ENCODE results near the gene BEAN1. TPM values are rescaled to one million over a fixed set of nuclear protein-coding genes. Genes with fewer than 3 reads are reported as not detected.

Gene BEAN1
- polyA plus RNA-seq, 1 donor from 2014 or later, result 0.16 TPM

DNA sequence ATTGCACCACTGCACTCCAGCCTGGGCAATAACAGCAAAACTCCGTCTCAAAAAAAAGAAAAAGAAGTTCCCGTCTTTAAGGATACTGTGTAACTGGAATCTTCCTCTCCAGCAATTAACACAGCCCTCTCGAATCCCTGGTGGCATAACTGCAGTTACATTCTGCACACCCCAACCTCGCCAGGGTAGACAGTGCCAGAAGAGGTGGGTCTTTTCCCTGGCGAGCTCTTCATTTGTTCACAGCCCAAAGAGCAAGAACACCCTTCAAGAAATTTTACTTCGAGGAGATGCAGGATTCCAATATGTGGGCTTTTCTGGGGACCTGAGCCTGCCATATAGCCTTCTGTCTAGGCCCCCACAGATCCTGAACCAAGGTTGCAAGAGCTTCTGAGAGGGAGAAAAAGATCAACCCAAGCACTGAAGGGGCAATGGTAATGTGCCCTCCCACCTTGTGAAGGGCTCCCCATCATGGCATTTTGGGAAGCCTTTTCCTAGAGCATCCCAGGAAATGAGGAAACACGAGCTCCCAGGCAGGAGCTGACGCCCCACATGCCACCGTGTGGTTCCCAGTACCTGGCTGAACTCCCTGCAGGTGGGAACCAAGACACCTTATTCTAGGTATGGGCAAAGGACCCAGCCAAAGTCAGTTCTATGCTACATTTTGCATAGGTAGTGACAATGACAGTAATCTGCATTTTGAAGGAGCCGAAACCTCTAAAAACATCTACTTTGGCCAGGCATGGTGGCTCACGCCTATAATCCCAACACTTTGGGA lies 95.9 kb downstream of the BEAN1 start:
- Histone ChIP-seq H3K9me3 (ENCODE audit: low read length) (no peaks in the 10 kb centered on the region), H3K27me3 (ENCODE audit: insufficient read depth, low read depth, low read length) (no peaks in the 10 kb centered on the region), H3K79me2 (replicated peaks; ENCODE audit: insufficient read depth, low read length) (no peaks in the 10 kb centered on the region), H3K9ac (ENCODE audit: low read length) (no peak overlapping the region), H3K9me2 (ENCODE audit: insufficient read depth, low read length) (no peaks in the 10 kb centered on the region), H3K36me3 (ENCODE audit: insufficient read depth, low read length) (no peaks in the 10 kb centered on the region), H3K4me3 (ENCODE audit: low read length) (no peak overlapping the region), H3K4me2 (ENCODE audit: low read length) (no peak overlapping the region), H3K27ac (ENCODE audit: low read length) (no peak overlapping the region), H3F3A (ENCODE audit: insufficient read depth, low read length, poor library complexity, severe bottlenecking) (no peaks in the 10 kb centered on the region), H4K20me1 (ENCODE audit: insufficient read depth) (no peaks in the 10 kb centered on the region), H2AFZ (ENCODE audit: low read depth, low read length) (no peak overlapping the region)
- TF ChIP-seq, protein P1, sequence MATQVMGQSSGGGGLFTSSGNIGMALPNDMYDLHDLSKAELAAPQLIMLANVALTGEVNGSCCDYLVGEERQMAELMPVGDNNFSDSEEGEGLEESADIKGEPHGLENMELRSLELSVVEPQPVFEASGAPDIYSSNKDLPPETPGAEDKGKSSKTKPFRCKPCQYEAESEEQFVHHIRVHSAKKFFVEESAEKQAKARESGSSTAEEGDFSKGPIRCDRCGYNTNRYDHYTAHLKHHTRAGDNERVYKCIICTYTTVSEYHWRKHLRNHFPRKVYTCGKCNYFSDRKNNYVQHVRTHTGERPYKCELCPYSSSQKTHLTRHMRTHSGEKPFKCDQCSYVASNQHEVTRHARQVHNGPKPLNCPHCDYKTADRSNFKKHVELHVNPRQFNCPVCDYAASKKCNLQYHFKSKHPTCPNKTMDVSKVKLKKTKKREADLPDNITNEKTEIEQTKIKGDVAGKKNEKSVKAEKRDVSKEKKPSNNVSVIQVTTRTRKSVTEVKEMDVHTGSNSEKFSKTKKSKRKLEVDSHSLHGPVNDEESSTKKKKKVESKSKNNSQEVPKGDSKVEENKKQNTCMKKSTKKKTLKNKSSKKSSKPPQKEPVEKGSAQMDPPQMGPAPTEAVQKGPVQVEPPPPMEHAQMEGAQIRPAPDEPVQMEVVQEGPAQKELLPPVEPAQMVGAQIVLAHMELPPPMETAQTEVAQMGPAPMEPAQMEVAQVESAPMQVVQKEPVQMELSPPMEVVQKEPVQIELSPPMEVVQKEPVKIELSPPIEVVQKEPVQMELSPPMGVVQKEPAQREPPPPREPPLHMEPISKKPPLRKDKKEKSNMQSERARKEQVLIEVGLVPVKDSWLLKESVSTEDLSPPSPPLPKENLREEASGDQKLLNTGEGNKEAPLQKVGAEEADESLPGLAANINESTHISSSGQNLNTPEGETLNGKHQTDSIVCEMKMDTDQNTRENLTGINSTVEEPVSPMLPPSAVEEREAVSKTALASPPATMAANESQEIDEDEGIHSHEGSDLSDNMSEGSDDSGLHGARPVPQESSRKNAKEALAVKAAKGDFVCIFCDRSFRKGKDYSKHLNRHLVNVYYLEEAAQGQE (IDR thresholded peaks at IDR 0.05; ENCODE audit: borderline replicate concordance), result no peak
- TF ChIP-seq EP300 (conservative IDR thresholded peaks at IDR 0.05; ENCODE audit: poor library complexity, severe bottlenecking), result no peak

DNA sequence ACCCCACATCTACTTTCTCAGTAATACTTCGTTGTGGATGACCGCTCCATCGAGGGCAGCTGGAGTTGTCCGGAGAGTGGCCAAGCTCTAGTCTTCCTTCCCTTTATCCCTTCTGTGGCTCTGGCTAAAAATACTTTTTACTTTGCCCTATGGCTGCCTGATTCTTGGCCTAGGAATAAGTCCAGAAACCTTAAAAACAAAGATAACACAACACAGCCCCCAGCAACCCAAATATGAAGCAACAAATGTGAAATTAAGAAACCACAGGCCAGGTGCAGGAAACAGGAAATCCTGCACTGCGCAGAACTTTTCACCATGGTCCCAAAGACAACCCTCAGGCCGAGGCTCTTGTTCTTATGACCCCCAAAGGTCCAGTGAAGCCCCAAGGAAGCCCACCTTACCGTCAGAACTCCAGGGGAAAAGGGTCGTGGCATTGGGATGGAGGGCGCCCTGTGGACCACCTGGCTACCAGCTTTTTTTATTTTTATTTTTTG lies 96.8 kb downstream of the BEAN1 start:
- TF ChIP-seq, protein P2, sequence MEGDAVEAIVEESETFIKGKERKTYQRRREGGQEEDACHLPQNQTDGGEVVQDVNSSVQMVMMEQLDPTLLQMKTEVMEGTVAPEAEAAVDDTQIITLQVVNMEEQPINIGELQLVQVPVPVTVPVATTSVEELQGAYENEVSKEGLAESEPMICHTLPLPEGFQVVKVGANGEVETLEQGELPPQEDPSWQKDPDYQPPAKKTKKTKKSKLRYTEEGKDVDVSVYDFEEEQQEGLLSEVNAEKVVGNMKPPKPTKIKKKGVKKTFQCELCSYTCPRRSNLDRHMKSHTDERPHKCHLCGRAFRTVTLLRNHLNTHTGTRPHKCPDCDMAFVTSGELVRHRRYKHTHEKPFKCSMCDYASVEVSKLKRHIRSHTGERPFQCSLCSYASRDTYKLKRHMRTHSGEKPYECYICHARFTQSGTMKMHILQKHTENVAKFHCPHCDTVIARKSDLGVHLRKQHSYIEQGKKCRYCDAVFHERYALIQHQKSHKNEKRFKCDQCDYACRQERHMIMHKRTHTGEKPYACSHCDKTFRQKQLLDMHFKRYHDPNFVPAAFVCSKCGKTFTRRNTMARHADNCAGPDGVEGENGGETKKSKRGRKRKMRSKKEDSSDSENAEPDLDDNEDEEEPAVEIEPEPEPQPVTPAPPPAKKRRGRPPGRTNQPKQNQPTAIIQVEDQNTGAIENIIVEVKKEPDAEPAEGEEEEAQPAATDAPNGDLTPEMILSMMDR (IDR thresholded peaks at IDR 0.05; ENCODE audit: poor library complexity, severe bottlenecking), result no peak
- TF ChIP-seq, protein P1 (IDR thresholded peaks at IDR 0.05; ENCODE audit: borderline replicate concordance), result no peak
- TF ChIP-seq EZH2 (IDR thresholded peaks at IDR 0.05; ENCODE audit: borderline replicate concordance, insufficient read depth, low read length, poor library complexity, severe bottlenecking) (no peak), TAF1 (IDR thresholded peaks at IDR 0.05; ENCODE audit: low read depth) (no peak), EP300 (conservative IDR thresholded peaks at IDR 0.05; ENCODE audit: poor library complexity, severe bottlenecking) (no peak), SMC3 (conservative IDR thresholded peaks at IDR 0.05; ENCODE audit: poor library complexity) (no peak), RAD21 (conservative IDR thresholded peaks at IDR 0.05) (no peak), POLR2AphosphoS5 (IDR thresholded peaks at IDR 0.05) (no peak), MXI1 (conservative IDR thresholded peaks at IDR 0.05; ENCODE audit: poor library complexity, severe bottlenecking) (no peak)
- Histone ChIP-seq H3K27ac (ENCODE audit: low read length) (no peak overlapping the region), H3K36me3 (ENCODE audit: insufficient read depth, low read length) (no peaks in the 10 kb centered on the region)

More for the DNA sequence above, 96.8 kb downstream of the BEAN1 start:
- Histone ChIP-seq H4K20me1 (ENCODE audit: insufficient read depth) (no peaks in the 10 kb centered on the region), H2AFZ (ENCODE audit: low read depth, low read length) (no peak overlapping the region), H3K4me2 (ENCODE audit: low read length) (no peak overlapping the region), H3K4me3 (ENCODE audit: low read length) (no peak overlapping the region), H3K27me3 (ENCODE audit: insufficient read depth, low read depth, low read length) (no peaks in the 10 kb centered on the region), H3F3A (ENCODE audit: insufficient read depth, low read length, poor library complexity, severe bottlenecking) (no peaks in the 10 kb centered on the region), H3K9me3 (ENCODE audit: low read length) (no peaks in the 10 kb centered on the region), H3K9me2 (ENCODE audit: insufficient read depth, low read length) (no peaks in the 10 kb centered on the region), H3K79me2 (replicated peaks; ENCODE audit: insufficient read depth, low read length) (no peaks in the 10 kb centered on the region), H3K9ac (ENCODE audit: low read length) (no peak overlapping the region)
